ENCODE results near the gene GPR141.

DNA sequence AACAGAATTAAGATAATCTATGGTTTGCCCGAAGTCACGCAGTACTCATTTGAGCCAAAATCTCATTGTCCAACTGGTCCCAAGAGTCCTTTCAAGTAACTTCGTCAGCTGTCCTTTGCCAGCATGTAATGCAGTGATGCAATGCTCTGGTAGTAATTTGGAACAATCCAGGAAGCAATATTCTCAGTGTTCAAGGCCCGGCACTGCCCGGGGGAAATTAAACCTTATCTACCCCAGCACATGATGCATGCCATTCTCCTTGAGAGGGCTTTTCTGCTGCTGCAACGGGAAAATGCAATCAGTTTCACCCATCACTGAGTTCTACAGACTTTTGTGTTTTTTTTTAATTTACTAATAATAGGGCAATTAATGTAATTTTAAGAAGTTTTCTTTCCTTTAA is 87.3 kb downstream of the GPR141 start:
- TF ChIP-seq, protein P1, sequence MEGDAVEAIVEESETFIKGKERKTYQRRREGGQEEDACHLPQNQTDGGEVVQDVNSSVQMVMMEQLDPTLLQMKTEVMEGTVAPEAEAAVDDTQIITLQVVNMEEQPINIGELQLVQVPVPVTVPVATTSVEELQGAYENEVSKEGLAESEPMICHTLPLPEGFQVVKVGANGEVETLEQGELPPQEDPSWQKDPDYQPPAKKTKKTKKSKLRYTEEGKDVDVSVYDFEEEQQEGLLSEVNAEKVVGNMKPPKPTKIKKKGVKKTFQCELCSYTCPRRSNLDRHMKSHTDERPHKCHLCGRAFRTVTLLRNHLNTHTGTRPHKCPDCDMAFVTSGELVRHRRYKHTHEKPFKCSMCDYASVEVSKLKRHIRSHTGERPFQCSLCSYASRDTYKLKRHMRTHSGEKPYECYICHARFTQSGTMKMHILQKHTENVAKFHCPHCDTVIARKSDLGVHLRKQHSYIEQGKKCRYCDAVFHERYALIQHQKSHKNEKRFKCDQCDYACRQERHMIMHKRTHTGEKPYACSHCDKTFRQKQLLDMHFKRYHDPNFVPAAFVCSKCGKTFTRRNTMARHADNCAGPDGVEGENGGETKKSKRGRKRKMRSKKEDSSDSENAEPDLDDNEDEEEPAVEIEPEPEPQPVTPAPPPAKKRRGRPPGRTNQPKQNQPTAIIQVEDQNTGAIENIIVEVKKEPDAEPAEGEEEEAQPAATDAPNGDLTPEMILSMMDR (IDR thresholded peaks at IDR 0.05; ENCODE audit: borderline replicate concordance, extremely low read depth, low read length, poor library complexity, severe bottlenecking) = no peak
- TF ChIP-seq EZH2 (IDR thresholded peaks at IDR 0.05; ENCODE audit: borderline replicate concordance, low read depth, low read length, severe bottlenecking) = no peak

All from DND-41 (cell line).